IMR-90 (cell line): ENCODE results near the gene CDC42BPG. TPM values are rescaled to one million over a fixed set of nuclear protein-coding genes. Genes with fewer than 3 reads are reported as not detected.

ENCODE experiments used
- FOS ChIP-seq: fragments of 150-350 bp; IDR thresholded peaks from 2 replicates; pipeline ENCODE4 v1.6.1; 2016; ENCODE audit warnings: low read depth, low read length
- RAD21 ChIP-seq: IDR thresholded peaks from 2 replicates; pipeline ENCODE4 v1.6.1; 2012; ENCODE audit warnings: low read length, improper control_type of control experiment
- USF2 ChIP-seq: fragments of 150-350 bp; IDR thresholded peaks from 2 replicates; pipeline ENCODE4 v1.6.1; 2017; ENCODE audit warnings: mild to moderate bottlenecking, antibody characterized with exemption, low read length, low read depth
- polyA plus RNA-seq, 3 experiments: library from polyadenylated mRNA; depleted of rRNA; stranded (reverse); fragments of >200 nt; gene quantifications; 2 replicates each; pipeline ENCODE4 v1.2.3, GENCODE V29; 2012; ENCODE audit warnings: low replicate concordance in 1 of 3
- total RNA-seq: library from RNA; depleted of rRNA; stranded (reverse); fragments of >200 nt; gene quantifications from 2 replicates; pipeline ENCODE4 v1.2.3, GENCODE V29; 2012

Gene CDC42BPG
- total and polyA plus RNA-seq, 2 of the 4 experiments (the other 2 are of a cell fraction): under 0.01 to 0.12 TPM

GRCh38 chr11:64854534-64855502, 10.4 kb upstream of the CDC42BPG start (continued):
- TF ChIP-seq USF2 (no peak), RAD21 (no peak; the same call in 1 of the 2 replicates), FOS (peak; percentile 100)
